ENCODE data around the gene UNC5A. TPM values are rescaled to one million over a fixed set of nuclear protein-coding genes. Genes with fewer than 3 reads are reported as not detected.

UNC5A gene
- total RNA-seq, 1 experiment from 2014 or later = 10.1 TPM

DNA sequence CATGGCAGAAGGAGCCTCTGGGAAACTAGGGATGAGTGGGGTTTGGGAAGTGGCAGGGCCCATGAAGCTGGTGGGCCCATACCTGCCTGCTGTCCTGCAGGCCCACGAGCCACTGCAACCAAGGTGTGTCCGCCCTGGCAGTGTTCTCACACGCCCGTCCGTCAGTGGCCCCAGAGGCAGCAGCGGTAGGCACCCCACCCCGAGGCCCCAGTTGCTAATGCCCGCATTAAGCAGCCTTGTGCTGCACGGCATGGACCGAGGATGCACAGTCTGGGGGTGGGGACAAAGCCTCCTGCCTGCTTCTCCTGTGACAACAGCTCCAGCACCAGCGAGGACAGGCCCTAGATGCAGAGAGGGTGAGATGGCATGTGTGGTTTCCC is 47.5 kb downstream of the UNC5A start:
- POLR2A ChIA-PET = no interaction called here
- intact Hi-C loops (cut with micrococcal nuclease) = no loop called here
- Histone ChIP-seq H3K4me1 (ENCODE audit: control insufficient read depth in 1 of 2, insufficient read depth in 2 of 2, low read length in 2 of 2) (no peaks in the 10 kb centered on the region), H3K4me2 (ENCODE audit: low read length) (no peak overlapping the region), H4K20me1 (ENCODE audit: insufficient read depth) (no peaks in the 10 kb centered on the region), H3K27ac (ENCODE audit: low read depth, low read length) (no peak overlapping the region), H2AFZ (ENCODE audit: low read depth, low read length, poor library complexity, severe bottlenecking) (no peak overlapping the region), H3K4me3 (replicated peaks in 1 of 2; ENCODE audit: low read depth in 1 of 2, low read length in 2 of 2) (no peak overlapping the region), H3K9me2 (ENCODE audit: insufficient read depth) (no peaks in the 10 kb centered on the region), H3K36me3 (ENCODE audit: control insufficient read depth in 1 of 2, insufficient read depth in 2 of 2, low read length in 2 of 2) (no peaks in the 10 kb centered on the region), H3K27me3 (ENCODE audit: insufficient read depth, low read length) (no peaks in the 10 kb centered on the region), H3K9me3 (ENCODE audit: control insufficient read depth in 1 of 2, insufficient read depth in 1 of 2, low read depth in 1 of 2, low read length in 2 of 2) (no peaks in the 10 kb centered on the region), H3K79me2 (ENCODE audit: insufficient read depth, low read length) (no peaks in the 10 kb centered on the region), H3K9ac (ENCODE audit: low read length) (no peak overlapping the region)
- DNase-seq (ENCODE audit: low read depth, low spot score) (no peak), ATAC-seq (no peak)
- BruUV-seq (replicated peaks) = no TSS peak
- RAD21 ChIA-PET (ENCODE audit: low non-redundant PET in 1 of 2, low total read pairs in 2 of 2, uncharacterized antibody in 2 of 2, unreplicated experiment in 2 of 2) = no interaction called here
- CTCF ChIA-PET = no interaction called here
- TF ChIP-seq EZH2phosphoT487 (IDR thresholded peaks at IDR 0.05; ENCODE audit: borderline replicate concordance) (no peak), ZBTB33 (IDR thresholded peaks at IDR 0.05; ENCODE audit: extremely low read depth, insufficient replicate concordance, low read length) (no peak), EGR1 (IDR thresholded peaks at IDR 0.05; ENCODE audit: low read depth) (no peak), POLR2AphosphoS5 (IDR thresholded peaks at IDR 0.05; ENCODE audit: low read depth, low read length) (no peak), REST (IDR thresholded peaks at IDR 0.05; ENCODE audit: low read depth) (no peak), MAX (IDR thresholded peaks at IDR 0.05) (no peak), YY1 (IDR thresholded peaks at IDR 0.05; ENCODE audit: extremely low read depth, insufficient replicate concordance, low read depth, low read length) (no peak), FOSL1 (IDR thresholded peaks at IDR 0.05; ENCODE audit: low read depth) (no peak), CEBPB (IDR thresholded peaks at IDR 0.05; ENCODE audit: low read depth) (no peak), POLR2A (IDR thresholded peaks at IDR 0.05; ENCODE audit: borderline replicate concordance, extremely low read depth, insufficient read depth, insufficient read length) (no peak), ZFX (IDR thresholded peaks at IDR 0.05) (no peak), ELF1 (IDR thresholded peaks at IDR 0.05; ENCODE audit: borderline replicate concordance, low read depth) (no peak), SRF (IDR thresholded peaks at IDR 0.05; ENCODE audit: low read depth) (no peak), CBX3 (IDR thresholded peaks at IDR 0.05; ENCODE audit: low read depth) (no peak), RAD21 (IDR thresholded peaks at IDR 0.05; ENCODE audit: low read depth) (no peak), TCF7L2 (IDR thresholded peaks at IDR 0.05; ENCODE audit: borderline replicate concordance, extremely low read depth, insufficient read depth, insufficient read length) (no peak), ZNF274 (IDR thresholded peaks at IDR 0.05; ENCODE audit: low read depth, low read length) (no peak), EZH2 (IDR thresholded peaks at IDR 0.05) (no peak), ATF3 (IDR thresholded peaks at IDR 0.05) (no peak), JUND (IDR thresholded peaks at IDR 0.05) (no peak)
